OCI-LY3 (cell line): ENCODE data around the gene PTPN23.

Source experiments
- CTCF ChIP-seq: fragments of 200-600, 300-600 bp; sonication (generic); IDR thresholded peaks from 2 replicates; pipeline ENCODE4 v1.5.1; 2014; ENCODE audit warnings: antibody characterized with exemption, low read length, low read depth
- EZH2phosphoT487 ChIP-seq: fragments of 200-600 bp; shearing (Covaris generic); IDR thresholded peaks from 2 replicates; pipeline ENCODE4 v1.6.1; 2018; ENCODE audit warnings: antibody characterized with exemption, mixed run types, low read depth

- TF ChIP-seq CTCF (no peak), EZH2phosphoT487 (no peak)
Measured at GRCh38 chr3:47427866-47428265, 47.0 kb downstream of the PTPN23 start.
